HG03457 (cell line): ENCODE data around the gene ARMC12.

Experiments
- ATAC-seq: cut with Tn5 transposase; IDR thresholded peaks from one replicate; pipeline ENCODE4 v1.9.1; 2021; ENCODE audit warnings: moderate number of reproducible peaks; ENCODE audit not compliant: unreplicated experiment

The ARMC12 gene

DNA sequence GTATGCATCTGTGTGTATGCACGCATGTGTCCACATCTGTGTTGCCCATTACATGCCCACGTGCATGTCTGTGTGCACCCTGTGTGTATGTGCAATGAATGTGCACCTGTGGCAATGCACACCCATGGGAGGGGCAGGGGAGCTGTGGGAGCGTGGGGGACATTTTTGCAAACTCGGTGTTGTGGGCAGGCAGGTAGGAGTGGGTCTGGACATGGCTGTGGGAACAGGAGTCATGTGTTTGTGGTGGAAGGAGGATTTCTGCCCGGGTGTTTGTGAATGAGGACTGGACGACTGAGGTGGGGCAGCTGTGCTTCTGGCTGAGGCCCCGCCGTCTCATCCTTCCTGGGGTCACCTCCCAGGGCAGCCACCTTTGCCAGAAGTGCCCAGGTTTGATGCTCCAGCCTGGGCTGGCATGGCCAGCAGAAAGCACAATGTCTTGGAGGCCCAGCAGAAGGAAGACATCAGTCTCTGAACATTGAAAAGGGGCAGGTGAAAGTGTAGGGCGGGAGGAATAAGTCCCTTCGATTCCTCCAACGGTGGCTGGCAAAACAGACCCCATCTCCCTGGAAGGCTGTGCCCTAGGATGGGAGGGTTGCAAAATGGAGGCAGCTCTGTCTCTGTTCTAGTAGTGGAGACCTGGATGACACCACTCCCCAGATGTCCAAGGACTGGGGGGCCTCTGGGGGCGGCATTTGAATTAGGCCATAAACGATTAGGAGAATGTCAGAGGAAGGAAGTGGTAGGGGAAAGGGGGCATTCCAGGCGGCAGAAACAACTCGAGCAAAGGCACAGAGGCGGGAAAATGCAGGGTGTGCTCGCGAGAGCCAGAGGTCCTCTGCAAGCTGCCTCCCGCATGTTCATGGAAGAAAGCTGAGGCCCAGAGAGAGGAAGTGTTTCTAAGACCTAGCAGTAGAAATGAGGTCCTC lies 19.1 kb upstream of the ARMC12 start:
- ATAC-seq = no peak

- no peak for ATAC-seq
Measured at GRCh38 chr6:35718375-35718736, 18.5 kb upstream of the ARMC12 start.

DNA sequence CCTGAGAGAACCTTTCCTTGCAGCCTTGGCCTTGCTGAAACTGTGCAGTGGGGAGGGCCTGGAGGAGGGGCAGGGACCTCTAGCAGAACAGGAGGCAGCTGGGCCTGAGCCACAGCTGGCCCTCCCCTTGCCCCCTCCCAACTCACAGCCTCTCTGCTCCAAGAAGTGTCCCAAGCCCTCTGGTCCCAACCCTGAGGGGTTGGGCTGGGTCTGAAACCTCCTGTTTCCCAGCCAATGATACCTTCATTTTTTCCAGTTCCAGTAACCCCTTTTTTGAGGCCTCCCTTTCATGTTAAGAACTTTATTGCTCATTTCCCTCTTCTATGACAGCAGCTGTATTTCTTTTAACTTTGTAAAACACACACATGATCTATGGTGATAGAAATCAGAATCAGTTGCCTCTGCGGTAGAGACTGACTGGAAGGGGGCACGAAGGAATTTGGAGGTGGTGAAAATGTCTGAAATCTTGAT lies 17.9 kb upstream of the ARMC12 start:
- ATAC-seq = no peak

- no peak for ATAC-seq
Measured at GRCh38 chr6:35719404-35719829, 17.4 kb upstream of the ARMC12 start.

DNA sequence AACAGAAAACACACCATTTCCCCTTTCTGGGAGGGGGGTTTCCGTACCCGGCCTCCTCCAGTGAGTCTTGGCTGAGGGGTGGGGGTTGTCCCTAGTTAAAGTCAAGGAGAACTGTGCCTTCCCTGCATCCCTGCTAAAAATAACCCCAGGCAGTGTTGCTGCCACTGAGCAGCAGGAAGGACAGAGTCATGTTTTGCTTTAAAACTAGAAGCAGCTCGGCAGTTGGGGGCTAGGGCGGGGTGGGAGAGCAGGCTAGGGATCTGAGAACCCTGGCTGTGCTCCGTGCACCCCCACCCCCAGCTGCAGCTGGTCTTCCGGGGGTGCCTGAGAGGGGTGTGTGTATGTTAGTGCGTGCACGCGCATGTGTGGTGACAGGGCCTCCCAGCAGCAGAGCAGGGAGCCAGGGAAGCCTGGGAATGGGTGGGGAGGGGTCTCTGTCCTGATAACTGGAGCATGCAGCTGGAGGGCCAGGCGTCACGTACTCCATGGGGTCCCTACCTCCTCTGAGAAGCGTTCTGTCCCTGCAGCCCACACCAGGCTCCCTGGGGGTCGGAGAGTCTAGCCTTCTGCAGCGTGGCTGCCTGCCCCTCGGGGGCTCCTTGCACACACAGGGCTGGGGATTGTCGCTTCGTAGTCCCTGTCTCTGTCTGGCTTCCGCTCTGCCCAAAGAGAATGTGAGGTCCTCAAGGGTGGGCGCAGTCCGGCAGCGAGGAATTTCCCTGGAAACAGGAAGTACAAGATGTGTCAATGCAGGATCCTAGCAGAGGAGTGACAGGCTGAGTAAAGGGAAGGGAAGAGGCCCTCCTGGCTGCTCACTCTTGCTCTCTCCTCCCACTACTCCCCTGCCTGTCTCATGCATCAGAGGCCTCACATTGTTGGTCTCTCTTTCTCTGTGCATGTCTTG lies 16.8 kb upstream of the ARMC12 start:
- ATAC-seq = no peak

DNA sequence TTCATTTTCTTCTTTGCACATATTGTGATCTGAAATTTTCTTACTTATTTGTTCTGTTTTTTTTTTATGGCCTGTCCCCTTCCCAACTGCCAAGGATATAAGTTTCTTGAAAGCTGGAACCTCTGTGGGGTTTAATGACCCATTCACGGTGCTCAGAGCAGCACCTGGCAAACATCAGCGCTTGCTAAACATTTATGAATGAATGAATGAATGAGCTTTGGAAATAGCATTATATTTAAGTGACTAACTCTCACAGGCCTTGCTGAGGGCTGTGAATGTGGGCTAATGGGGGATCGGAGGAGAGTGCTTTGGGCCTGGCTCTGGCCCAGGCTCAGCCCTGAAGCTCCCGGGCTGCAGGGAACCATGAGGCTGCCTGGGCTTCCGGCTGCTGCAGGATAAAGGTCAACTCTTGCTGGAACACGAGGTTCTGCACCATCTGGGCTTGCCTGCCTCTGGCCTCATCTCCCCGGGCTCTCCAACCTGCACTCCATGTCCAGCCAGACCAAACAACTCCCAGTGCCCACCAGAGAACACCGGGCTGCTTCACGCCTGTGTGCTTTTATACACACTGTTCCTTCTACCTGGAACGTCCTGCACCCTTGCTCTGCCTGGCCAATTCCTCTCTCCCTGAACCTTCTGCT lies 14.6 kb upstream of the ARMC12 start:
- ATAC-seq = no peak

- ATAC-seq = no peak
Measured at GRCh38 chr6:35723587-35723986, 13.2 kb upstream of the ARMC12 start.

DNA sequence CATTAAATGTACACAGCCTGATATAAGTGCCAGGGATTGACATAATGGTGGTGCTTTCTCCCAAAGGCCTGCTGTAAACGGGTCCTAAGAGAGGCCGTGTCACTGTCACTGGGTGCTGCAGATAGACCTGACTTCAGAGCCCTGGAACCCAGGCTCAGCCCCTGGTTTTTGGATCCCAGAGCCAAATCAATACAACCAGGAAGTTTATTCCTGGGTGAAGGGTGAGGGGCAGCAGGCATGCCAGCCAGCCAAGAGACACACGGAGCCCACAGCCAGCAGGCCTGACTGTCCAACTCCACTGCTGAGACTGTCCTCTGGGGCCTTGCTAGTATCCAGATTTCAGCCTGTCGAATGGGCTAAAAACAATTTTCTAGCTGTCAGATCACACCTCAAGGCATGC lies 12.8 kb upstream of the ARMC12 start:
- ATAC-seq = no peak

DNA sequence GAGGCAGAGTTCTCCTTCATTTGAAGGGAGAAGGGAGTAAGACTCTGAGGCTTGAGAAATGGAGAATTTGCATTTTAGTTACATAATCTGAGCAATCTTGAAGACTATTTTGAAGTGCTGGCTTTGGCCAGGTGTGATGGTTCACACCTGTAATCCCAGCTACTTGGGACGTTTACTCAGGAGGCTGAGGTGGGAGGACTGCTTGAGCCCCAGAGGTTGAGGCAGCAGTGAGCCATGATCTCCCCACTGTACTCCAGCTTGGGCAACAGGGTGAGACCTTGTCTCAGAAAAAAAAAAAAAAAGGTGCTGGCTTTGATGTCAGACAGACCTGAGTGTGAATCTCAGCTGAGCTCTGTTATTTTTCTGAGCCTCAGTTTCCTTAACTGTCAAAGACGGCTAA lies 12.4 kb upstream of the ARMC12 start:
- ATAC-seq = no peak

DNA sequence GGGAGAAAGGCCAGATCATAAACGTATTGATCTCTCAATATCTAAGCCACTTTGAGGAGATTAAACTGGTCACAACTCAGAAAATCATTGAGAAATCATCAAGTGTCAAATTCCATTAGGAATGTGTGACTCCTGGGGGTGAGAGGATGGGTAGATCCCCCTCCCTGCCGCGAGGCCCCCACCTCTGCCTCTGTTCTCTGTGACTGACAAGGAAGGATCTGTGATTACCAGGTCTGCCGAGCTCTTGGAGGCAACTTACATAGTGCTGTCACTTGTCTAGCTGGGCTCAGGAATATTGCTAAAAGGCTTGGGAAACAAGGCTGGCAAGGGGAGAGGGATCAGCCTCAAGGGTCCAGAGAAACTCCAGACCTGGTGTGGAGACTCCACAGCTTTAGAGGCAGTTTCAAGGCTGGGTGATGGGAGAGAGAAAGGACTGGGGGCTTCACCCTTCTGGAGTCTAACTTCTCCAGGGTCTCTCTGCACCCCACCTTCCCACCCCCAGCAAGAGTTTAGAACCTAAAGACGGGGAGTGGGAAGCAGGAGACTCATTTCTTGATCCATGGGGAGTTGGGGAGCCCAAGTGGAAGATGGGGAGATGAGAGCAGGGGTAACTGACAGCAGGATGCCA lies 11.6 kb upstream of the ARMC12 start:
- no peak for ATAC-seq

GRCh38 chr6:35725721-35726438 lies 11.0 kb upstream of the ARMC12 start:
- no peak for ATAC-seq

GRCh38 chr6:35727231-35727934 lies 9.4 kb upstream of the ARMC12 start:
- ATAC-seq = no peak

DNA sequence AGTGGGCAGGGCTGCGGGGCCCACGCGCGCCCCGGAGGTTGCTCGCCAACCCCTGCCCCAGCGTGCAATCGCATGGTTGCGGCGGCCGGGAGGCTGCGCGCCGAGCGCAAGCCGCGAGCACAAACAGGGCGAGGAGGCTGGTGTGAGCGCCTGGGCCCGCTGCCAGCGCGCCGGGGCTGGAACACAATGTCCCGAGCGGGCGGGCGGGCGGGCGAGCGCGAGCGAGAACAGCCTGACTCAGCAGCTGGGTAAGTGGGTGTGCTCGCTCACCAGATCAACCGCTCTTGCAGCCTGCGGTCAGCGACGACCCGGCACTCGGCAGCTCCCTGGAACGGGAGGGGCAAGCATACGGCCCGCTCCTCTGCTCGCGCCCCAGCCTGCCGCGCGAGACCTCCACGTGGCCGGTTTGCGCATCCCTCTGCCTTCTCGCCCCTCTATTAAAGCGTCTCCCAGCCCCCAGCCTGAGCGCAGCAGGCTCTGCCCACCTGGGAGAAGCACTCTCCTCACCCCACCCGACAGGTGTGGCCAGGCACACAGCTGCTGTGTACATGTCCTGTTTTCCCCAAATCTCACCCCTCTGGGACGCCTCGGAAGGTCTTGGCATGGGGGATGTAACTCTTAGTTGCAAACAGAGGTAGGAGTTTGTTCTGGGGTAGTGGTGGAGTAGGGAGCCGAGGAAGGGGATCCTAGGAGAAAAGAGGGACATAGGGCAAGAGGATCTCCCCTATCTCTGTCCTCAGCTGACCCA lies 8.7 kb upstream of the ARMC12 start:
- ATAC-seq = no peak

GRCh38 chr6:35728683-35729678 lies 7.9 kb upstream of the ARMC12 start:
- ATAC-seq = no peak

GRCh38 chr6:35729722-35730121 lies 7.1 kb upstream of the ARMC12 start:
- no peak for ATAC-seq

- no peak for ATAC-seq
Measured at GRCh38 chr6:35730745-35731413, 6.0 kb upstream of the ARMC12 start.

- ATAC-seq = peak; percentile 30
Measured at GRCh38 chr6:35731414-35731735, 5.5 kb upstream of the ARMC12 start.
